ENCODE results near the gene SDK1.

DNA sequence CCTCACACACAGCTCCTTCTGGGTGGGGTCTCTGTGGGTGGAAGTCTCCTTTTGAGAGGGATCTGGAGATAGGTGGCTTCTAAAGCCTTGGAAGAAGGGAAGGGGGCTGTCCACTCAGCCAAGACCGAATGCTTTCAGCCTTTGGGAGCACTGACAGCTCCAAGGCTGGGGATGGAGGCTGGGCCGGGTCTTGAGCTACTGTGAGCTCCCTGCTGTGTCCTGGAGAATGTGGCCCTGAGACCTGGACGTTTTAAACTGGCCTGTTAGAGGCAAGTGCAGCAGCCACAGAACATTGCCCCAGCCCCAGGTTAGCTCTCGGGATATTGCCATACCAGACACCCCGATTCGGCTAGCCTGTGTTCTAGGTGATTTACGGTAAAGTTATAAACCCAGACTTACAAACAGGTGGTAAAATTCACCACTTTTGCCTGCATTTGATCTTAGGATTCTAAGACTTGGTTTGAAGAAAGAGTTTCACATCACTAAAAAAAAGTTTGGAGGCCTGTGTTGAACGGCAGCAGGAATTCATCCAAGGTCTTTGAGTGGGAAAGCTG, 832.5 kb downstream of the SDK1 start:
- TF ChIP-seq JUN (IDR thresholded peaks at IDR 0.05): no peak
- no peak for TF ChIP-seq POLR2A (IDR thresholded peaks at IDR 0.05; ENCODE audit: low read length)
- TF ChIP-seq, protein P1, sequence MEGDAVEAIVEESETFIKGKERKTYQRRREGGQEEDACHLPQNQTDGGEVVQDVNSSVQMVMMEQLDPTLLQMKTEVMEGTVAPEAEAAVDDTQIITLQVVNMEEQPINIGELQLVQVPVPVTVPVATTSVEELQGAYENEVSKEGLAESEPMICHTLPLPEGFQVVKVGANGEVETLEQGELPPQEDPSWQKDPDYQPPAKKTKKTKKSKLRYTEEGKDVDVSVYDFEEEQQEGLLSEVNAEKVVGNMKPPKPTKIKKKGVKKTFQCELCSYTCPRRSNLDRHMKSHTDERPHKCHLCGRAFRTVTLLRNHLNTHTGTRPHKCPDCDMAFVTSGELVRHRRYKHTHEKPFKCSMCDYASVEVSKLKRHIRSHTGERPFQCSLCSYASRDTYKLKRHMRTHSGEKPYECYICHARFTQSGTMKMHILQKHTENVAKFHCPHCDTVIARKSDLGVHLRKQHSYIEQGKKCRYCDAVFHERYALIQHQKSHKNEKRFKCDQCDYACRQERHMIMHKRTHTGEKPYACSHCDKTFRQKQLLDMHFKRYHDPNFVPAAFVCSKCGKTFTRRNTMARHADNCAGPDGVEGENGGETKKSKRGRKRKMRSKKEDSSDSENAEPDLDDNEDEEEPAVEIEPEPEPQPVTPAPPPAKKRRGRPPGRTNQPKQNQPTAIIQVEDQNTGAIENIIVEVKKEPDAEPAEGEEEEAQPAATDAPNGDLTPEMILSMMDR (IDR thresholded peaks at IDR 0.05): no peak
- TF ChIP-seq, protein P2, sequence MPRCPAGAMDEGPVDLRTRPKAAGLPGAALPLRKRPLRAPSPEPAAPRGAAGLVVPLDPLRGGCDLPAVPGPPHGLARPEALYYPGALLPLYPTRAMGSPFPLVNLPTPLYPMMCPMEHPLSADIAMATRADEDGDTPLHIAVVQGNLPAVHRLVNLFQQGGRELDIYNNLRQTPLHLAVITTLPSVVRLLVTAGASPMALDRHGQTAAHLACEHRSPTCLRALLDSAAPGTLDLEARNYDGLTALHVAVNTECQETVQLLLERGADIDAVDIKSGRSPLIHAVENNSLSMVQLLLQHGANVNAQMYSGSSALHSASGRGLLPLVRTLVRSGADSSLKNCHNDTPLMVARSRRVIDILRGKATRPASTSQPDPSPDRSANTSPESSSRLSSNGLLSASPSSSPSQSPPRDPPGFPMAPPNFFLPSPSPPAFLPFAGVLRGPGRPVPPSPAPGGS (IDR thresholded peaks at IDR 0.05): no peak
- no peak for TF ChIP-seq FOSL2 (IDR thresholded peaks at IDR 0.05)
- no peak for TF ChIP-seq FOSL2 (CRISPR knock-in tag; IDR thresholded peaks at IDR 0.05)

Measured in A549 (cell line).